HuH-7.5 (cell line): ENCODE data around the gene PSD2.

Experiments
- DNase-seq: peaks from one replicate; pipeline ENCODE4 v3.0.0; 2011; ENCODE audit warnings: low spot score

PSD2 gene

GRCh38 chr5:139880416-139881142 lies 85.0 kb downstream of the PSD2 start:
- DNase-seq = no peak

GRCh38 chr5:139881143-139881733 lies 85.6 kb downstream of the PSD2 start:
- no peak for DNase-seq

GRCh38 chr5:139882316-139882715 lies 86.7 kb downstream of the PSD2 start:
- no peak for DNase-seq

- DNase-seq = no peak
These were observed 87.4 kb downstream of the PSD2 start for GRCh38 chr5:139882961-139883539.

GRCh38 chr5:139884144-139884543 lies 88.5 kb downstream of the PSD2 start:
- no peak for DNase-seq

GRCh38 chr5:139884734-139885133 lies 89.1 kb downstream of the PSD2 start:
- no peak for DNase-seq

GRCh38 chr5:139885172-139885856 lies 89.7 kb downstream of the PSD2 start:
- no peak for DNase-seq

- DNase-seq = no peak
These were observed 90.2 kb downstream of the PSD2 start for GRCh38 chr5:139885857-139886208.

GRCh38 chr5:139886213-139886612 lies 90.6 kb downstream of the PSD2 start:
- DNase-seq = no peak

GRCh38 chr5:139888370-139888769 lies 92.8 kb downstream of the PSD2 start:
- no peak for DNase-seq

GRCh38 chr5:139889410-139889809 lies 93.8 kb downstream of the PSD2 start:
- DNase-seq = no peak

GRCh38 chr5:139893873-139894272 lies 98.3 kb downstream of the PSD2 start:
- no peak for DNase-seq
